Kasumi-1 (cell line): Measurements from ENCODE around the gene FHAD1.

Experiments
- DNase-seq, 2 experiments: peaks; one replicate each; lab custom pipeline; 2025; lab: John Stamatoyannopoulos, UW

Gene FHAD1

DNA sequence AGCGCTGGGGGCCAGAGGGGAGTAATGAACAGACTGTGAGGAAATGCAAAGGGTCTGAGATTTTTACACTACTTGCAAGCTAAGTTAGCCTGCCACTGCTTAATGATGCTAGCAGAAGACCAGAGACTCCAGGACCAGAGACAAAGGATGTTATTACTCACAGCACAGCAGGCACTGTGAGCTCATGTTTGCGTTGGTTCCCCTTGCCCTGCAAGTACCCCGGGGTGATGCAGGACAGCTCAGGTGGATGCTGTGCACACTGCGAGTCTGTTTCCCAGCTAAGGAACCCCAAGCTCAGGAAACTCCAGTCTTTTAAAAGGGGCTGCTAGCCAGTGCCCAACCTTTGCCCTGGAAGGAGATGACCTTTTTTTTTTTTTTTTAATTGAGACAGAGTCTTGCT lies 1.2 kb downstream of the FHAD1 start:
- DNase-seq, result no peak

DNA sequence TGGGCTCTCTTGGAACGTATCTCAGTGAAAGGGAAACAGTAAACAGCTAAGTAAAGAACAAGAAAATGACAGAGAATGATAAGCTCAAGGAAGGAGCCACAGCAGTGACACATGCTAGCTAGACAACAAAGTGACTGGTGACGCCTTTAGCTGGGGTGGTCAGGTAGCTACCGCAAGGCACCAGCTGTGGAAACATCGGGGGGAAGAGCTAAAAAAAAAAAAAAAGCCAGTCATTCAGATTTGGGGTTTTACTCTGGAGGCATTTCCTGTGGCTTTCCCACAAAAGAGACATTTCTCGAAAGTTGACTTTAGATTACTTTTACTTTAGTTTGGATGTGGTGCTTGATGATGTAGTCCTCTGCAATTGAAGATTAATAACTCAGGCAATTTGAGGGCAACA lies 2.1 kb downstream of the FHAD1 start:
- no peak for DNase-seq

- no peak for DNase-seq
These were observed 5.1 kb downstream of the FHAD1 start for GRCh38 chr1:15251857-15252835.

DNA sequence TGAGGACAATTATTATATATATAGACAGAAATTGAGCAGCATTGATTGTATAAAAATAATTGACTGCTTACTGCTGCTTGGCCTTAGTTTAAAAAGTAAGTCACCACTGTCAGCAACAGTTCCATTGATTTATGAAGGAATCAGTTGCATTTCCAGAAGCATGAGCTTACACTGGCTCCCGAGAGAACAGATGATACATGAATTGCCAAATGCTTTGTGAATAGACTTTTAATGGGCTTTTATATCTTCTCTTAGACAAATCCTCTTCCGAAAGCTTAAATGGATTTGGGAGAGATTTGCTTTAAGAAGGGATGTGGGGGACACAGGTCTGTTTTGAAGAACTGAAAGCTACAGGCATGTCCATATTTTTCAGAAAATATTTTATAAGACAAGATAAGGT lies 7.5 kb downstream of the FHAD1 start:
- no peak for DNase-seq

GRCh38 chr1:15255582-15256149 lies 8.6 kb downstream of the FHAD1 start:
- no peak for DNase-seq

- no peak for DNase-seq
These were observed 9.6 kb downstream of the FHAD1 start for GRCh38 chr1:15256584-15256983.

GRCh38 chr1:15257309-15257708 lies 10.3 kb downstream of the FHAD1 start:
- DNase-seq, result no peak

DNA sequence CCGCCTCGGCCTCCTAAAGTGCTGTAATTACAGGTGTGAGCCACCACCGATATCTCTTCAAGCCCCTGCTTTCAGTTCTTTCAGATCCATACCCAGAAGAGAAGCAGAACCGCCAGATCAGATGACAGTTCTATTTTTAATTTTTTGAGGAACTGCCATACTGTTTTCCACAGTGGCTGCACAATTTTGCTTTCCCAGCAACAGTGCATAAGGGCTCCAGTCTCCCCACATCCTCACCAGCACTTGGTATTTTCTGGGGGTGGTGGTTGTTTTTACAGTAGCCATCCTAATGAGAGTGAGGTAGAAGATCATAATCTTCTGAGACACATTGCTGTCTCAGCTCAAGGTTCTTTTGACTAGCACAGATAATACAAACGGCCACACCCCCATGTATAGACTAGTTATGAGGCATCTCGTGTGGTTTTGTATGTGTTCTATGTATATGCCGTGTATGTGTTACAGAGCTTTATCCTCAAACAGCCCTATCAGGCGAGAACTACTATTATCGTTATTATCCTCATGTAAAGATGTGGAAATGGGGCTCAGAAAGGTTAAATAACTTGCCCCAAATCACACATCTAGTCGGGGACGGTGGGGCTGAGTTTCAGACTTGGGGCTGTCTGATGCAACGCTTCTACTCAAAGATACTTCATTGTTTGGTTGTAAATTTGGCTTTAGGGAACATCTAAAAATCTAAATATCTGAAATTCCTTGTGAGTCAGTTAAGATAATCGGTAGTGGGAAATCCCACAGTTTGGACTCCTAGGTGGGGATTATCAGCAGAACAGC lies 12.0 kb downstream of the FHAD1 start:
- DNase-seq, result peak in 1 of 2 experiments; percentile 5

DNA sequence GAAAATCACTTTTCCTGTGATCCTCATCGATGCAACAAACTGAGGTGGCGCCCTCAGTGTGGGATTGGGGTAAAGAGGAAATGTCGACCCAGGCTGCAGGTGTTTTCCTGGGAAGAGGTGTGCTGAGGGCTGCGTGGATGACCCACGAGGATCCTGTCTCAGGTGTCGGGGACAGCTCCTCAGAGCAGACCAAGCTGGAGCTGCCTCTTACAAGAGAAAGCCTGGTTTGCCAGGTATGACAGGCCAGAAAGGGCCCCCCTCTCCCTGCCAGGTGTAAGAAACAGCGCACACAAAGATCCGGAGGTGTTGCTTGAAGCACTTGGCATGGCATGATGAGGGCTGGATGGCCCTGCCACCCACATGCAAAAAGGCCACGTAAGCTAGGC lies 12.6 kb downstream of the FHAD1 start:
- DNase-seq, result no peak

- DNase-seq, result no peak
These were observed 13.6 kb downstream of the FHAD1 start for GRCh38 chr1:15260418-15261154.

GRCh38 chr1:15261155-15262002 lies 14.4 kb downstream of the FHAD1 start:
- peak; percentile 56 to 66 for DNase-seq

DNA sequence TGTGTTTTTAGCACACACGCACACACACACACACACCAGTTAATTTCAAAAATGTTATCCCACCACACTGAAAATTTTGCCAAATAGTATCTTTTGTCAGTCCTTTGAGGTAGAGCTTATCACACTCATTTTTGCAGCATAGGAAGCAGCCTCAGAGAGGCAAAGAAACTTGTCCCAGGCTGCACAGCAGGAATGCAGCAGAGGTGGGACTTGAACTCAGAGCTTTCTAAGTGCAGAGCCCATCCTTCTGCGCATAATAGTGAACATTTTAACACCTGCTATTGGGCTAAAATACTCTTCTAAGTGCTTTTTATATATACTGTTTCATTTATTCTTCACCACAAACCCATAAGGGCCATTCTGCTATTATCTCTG lies 15.0 kb downstream of the FHAD1 start:
- DNase-seq, result no peak

GRCh38 chr1:15262706-15263105 lies 15.7 kb downstream of the FHAD1 start:
- DNase-seq, result no peak

GRCh38 chr1:15264769-15265168 lies 17.7 kb downstream of the FHAD1 start:
- no peak for DNase-seq

DNA sequence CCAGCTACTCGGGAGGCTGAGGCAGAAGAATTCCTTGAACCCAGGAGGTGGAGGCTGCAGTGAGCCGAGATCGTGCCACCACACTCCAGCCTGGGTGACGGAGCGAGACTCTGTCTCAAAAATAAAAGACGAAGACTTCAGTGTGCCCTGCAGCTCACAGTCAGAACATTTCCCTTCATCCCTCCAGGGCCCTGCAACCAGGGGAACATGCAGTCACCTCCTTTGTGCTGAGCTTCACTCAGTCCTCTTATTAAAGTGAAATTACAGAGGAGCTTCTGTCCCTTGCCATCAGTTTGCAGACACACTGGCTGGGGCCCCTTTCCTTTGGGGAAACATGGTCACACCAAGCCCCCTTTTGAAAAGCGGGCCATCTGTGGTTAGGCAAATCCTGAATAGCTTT lies 24.2 kb downstream of the FHAD1 start:
- DNase-seq, result no peak

DNA sequence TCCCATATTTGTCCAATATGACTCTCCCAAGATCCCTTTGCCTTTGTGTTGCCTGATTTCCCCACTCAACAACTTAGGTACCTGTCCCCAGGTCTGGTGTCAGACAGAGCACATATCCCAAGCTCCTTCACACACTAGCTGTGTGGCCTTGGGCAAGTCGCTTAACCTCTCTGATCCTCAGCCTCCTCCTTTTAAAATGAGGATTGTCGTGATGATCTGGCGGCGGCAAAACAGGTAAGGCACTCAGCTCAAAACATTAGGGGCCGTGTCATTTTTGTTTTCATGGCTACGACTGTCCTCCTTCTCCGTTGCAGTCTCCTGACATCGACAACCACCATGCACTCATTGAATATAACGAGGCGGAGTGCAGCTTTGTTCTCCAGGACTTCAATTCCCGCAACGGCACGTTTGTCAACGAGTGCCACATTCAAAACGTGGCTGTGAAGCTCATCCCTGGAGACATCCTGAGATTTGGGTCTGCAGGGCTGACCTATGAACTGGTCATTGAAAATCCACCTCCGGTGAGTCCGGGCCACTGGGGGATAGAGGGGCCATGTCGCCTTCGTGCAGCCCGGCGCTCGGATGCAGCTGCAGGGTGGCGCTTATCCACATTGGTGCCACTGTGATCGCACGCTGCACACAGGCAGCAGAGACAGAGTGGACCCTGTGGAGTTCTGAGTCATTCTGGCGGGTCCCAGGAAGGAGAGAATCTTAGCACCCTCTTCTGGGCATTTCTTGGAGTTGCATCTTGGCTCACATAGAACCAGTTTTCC lies 25.2 kb downstream of the FHAD1 start:
- DNase-seq, result peak; percentile 87 to 88

DNA sequence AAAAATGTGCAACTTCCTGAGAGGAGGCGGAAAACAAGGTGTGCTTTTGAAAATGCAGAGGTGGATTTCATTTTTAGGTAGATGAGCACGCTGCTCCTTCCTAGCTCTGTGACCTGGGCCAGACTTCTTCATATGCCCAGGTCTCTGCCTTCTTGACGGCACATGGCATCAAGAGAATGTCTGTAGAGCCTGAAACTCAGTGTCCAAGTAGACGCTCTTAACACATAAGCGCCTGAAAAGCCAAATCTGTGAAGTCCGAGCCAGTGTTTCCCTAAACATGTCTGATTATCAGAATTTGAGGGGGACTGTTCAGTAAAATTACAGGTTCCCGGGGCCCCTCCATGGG lies 25.7 kb downstream of the FHAD1 start:
- DNase-seq, result no peak

GRCh38 chr1:15273274-15273673 lies 26.3 kb downstream of the FHAD1 start:
- DNase-seq, result no peak

DNA sequence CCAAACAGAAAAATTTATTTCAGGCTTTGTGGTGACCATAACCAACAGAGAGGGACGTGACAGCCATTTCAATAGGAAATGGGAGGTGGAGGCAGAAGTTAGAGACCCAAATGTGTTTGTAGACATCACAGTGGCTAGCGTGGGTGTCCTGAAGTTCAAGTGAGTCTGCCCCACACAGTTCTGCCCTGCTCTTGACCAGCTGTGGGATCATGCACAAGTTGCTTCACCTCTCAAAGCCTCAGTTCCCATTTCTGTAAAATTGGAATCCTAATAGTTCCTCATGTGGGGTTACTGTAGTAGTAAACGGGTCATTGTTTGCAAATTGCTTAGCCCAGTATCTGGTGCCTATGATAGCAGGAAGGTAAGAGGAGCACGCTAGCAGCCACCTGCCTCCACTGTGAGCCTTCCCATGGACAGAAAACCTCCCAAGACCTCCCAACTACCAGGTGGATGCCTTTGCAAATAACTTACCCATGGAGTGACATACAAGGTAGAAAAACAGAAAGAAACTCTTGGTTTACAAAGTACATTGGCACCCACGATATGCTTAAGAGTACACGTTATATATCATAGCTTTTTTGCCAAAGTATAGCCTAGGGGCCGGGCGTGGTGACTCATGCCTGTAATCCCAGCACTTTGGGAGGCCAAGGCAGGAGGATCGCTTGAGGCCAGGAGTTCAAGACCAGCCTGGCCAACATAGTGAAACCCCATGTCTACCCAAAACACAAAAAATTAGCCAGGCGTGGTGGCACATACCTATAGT lies 29.1 kb downstream of the FHAD1 start:
- DNase-seq, result no peak
